ENCODE measurements around the gene ADGRA3.

The ADGRA3 gene

GRCh38 chr4:22521240-22521639, 5.4 kb upstream of the ADGRA3 start:
- Histone ChIP-seq H3K27ac (no peak overlapping the region), H3K4me3 (ENCODE audit: low read depth, low read length) (no peak overlapping the region), H3K27me3 (ENCODE audit: insufficient read depth, low read depth, severe bottlenecking) (no peaks in the 10 kb centered on the region), H3K9me3 (ENCODE audit: severe bottlenecking) (no peaks in the 10 kb centered on the region), H3K36me3 (no peaks in the 10 kb centered on the region)
- no peak for TF ChIP-seq CTCF (IDR thresholded peaks at IDR 0.05; ENCODE audit: low read depth, low read length)
- no peak for DNase-seq

- H3K27me3 ChIP-seq (ENCODE audit: insufficient read depth, low read depth, severe bottlenecking) = no peaks in the 10 kb centered on the region
- peak overlapping the region; percentile 90 for H3K27ac ChIP-seq
- H3K9me3 ChIP-seq (ENCODE audit: severe bottlenecking) = no peaks in the 10 kb centered on the region
- H3K4me3 ChIP-seq (ENCODE audit: low read depth, low read length) = peak overlapping the region; percentile 83
- peak; percentile 77 for DNase-seq
- peaks cover 9% of the 10 kb centered on the region for H3K36me3 ChIP-seq
- no peak; the same call in 1 of the 2 replicates for TF ChIP-seq CTCF (IDR thresholded peaks at IDR 0.05; ENCODE audit: low read depth, low read length)
Measured at GRCh38 chr4:22515145-22515887, 550 bp downstream of the ADGRA3 start.

- TF ChIP-seq CTCF (IDR thresholded peaks at IDR 0.05; ENCODE audit: low read depth, low read length) = no peak
- Histone ChIP-seq H3K4me3 (ENCODE audit: low read depth, low read length) (peak overlapping the region; percentile 83), H3K9me3 (ENCODE audit: severe bottlenecking) (no peaks in the 10 kb centered on the region), H3K27ac (peak overlapping the region; percentile 90), H3K36me3 (peaks cover 9% of the 10 kb centered on the region), H3K27me3 (ENCODE audit: insufficient read depth, low read depth, severe bottlenecking) (no peaks in the 10 kb centered on the region)
- DNase-seq = no peak
Measured at GRCh38 chr4:22514481-22514880, 1.4 kb downstream of the ADGRA3 start.

- Histone ChIP-seq H3K9me3 (ENCODE audit: severe bottlenecking) (no peaks in the 10 kb centered on the region), H3K36me3 (peaks cover 9% of the 10 kb centered on the region), H3K4me3 (ENCODE audit: low read depth, low read length) (peak overlapping the region; percentile 83), H3K27ac (no peak overlapping the region), H3K27me3 (ENCODE audit: insufficient read depth, low read depth, severe bottlenecking) (no peaks in the 10 kb centered on the region)
- no peak for TF ChIP-seq CTCF (IDR thresholded peaks at IDR 0.05; ENCODE audit: low read depth, low read length)
- DNase-seq = no peak
Measured at GRCh38 chr4:22514001-22514400, 1.9 kb downstream of the ADGRA3 start.

- peaks cover 13% of the 10 kb centered on the region for H3K36me3 ChIP-seq
- no peaks in the 10 kb centered on the region for H3K27me3 ChIP-seq (ENCODE audit: insufficient read depth, low read depth, severe bottlenecking)
- H3K27ac ChIP-seq = no peak overlapping the region
- no peaks in the 10 kb centered on the region for H3K9me3 ChIP-seq (ENCODE audit: severe bottlenecking)
- no peak for TF ChIP-seq CTCF (IDR thresholded peaks at IDR 0.05; ENCODE audit: low read depth, low read length)
- no peak overlapping the region for H3K4me3 ChIP-seq (ENCODE audit: low read depth, low read length)
- DNase-seq = no peak
Measured at GRCh38 chr4:22512306-22512705, 3.6 kb downstream of the ADGRA3 start.

- no peak overlapping the region for H3K27ac ChIP-seq
- no peaks in the 10 kb centered on the region for H3K9me3 ChIP-seq (ENCODE audit: severe bottlenecking)
- H3K4me3 ChIP-seq (ENCODE audit: low read depth, low read length) = no peak overlapping the region
- H3K27me3 ChIP-seq (ENCODE audit: insufficient read depth, low read depth, severe bottlenecking) = no peaks in the 10 kb centered on the region
- no peak for TF ChIP-seq CTCF (IDR thresholded peaks at IDR 0.05; ENCODE audit: low read depth, low read length)
- peaks cover 13% of the 10 kb centered on the region for H3K36me3 ChIP-seq
- no peak for DNase-seq
Measured at GRCh38 chr4:22510750-22511149, 5.1 kb downstream of the ADGRA3 start.
